GM21381 (cell line): ENCODE measurements around the gene SNTG2.

Experiments used
- ATAC-seq: cut with Tn5 transposase; IDR thresholded peaks from one replicate; pipeline ENCODE4 v1.9.1; 2021; ENCODE audit warnings: mild to moderate bottlenecking, moderate library complexity; ENCODE audit not compliant: unreplicated experiment

The SNTG2 gene

GRCh38 chr2:987789-988188, 37.1 kb downstream of the SNTG2 start:
- ATAC-seq: no peak

GRCh38 chr2:989781-990467, 39.3 kb downstream of the SNTG2 start:
- ATAC-seq: no peak

- no peak for ATAC-seq
Measured at GRCh38 chr2:990970-991369, 40.3 kb downstream of the SNTG2 start.

- no peak for ATAC-seq
Measured at GRCh38 chr2:1002350-1002749, 51.7 kb downstream of the SNTG2 start.

- no peak for ATAC-seq
Measured at GRCh38 chr2:1004398-1004797, 53.7 kb downstream of the SNTG2 start.

- ATAC-seq: no peak
Measured at GRCh38 chr2:1010415-1010930, 59.8 kb downstream of the SNTG2 start.

GRCh38 chr2:1011006-1011405, 60.4 kb downstream of the SNTG2 start:
- no peak for ATAC-seq

GRCh38 chr2:1011985-1012384, 61.3 kb downstream of the SNTG2 start:
- no peak for ATAC-seq

GRCh38 chr2:1014802-1015201, 64.2 kb downstream of the SNTG2 start:
- ATAC-seq: no peak

- ATAC-seq: no peak
Measured at GRCh38 chr2:1016500-1016899, 65.9 kb downstream of the SNTG2 start.

GRCh38 chr2:1017827-1018226, 67.2 kb downstream of the SNTG2 start:
- no peak for ATAC-seq

GRCh38 chr2:1020206-1020605, 69.6 kb downstream of the SNTG2 start:
- ATAC-seq: no peak

- no peak for ATAC-seq
Measured at GRCh38 chr2:1022178-1022577, 71.5 kb downstream of the SNTG2 start.

GRCh38 chr2:1024981-1025380, 74.3 kb downstream of the SNTG2 start:
- no peak for ATAC-seq

- no peak for ATAC-seq
Measured at GRCh38 chr2:1026141-1026540, 75.5 kb downstream of the SNTG2 start.

GRCh38 chr2:1028831-1029230, 78.2 kb downstream of the SNTG2 start:
- no peak for ATAC-seq

GRCh38 chr2:1032030-1032429, 81.4 kb downstream of the SNTG2 start:
- no peak for ATAC-seq

GRCh38 chr2:1033069-1033468, 82.4 kb downstream of the SNTG2 start:
- ATAC-seq: no peak

GRCh38 chr2:1037066-1037465, 86.4 kb downstream of the SNTG2 start:
- ATAC-seq: no peak

- ATAC-seq: no peak
Measured at GRCh38 chr2:1039549-1039948, 88.9 kb downstream of the SNTG2 start.

GRCh38 chr2:1041012-1041805, 90.6 kb downstream of the SNTG2 start:
- ATAC-seq: no peak

- peak; percentile 81 for ATAC-seq
Measured at GRCh38 chr2:1045109-1045508, 94.5 kb downstream of the SNTG2 start.
